Measurements from ENCODE around the gene RAD52. TPM values are rescaled to one million over a fixed set of nuclear protein-coding genes. Genes with fewer than 3 reads are reported as not detected.

The RAD52 gene
- total RNA-seq, 1 experiment from 2014 or later = 24.7 TPM

DNA sequence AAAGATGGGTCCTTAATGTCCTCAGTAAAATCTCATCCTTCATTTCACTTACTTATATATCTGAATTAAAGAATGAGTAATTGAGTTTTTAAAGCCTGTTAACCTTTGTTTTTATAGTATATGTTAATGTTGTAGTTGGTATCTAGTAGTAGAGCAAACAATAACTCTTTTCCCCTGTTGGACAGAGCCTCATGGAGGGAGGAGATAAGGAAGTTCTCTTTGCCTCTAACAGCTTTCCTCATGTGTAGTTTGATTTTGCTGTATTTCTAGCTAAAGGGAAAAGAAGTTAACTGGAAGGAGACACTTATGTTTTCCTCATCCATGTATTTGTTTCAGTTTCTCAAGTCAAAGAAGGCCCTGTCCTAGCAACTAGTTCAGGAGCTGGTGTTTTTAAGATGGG lies 55.3 kb downstream of the RAD52 start:
- H3K27ac ChIP-seq (ENCODE audit: low read depth, low read length, poor library complexity, severe bottlenecking) = no peak overlapping the region
- peaks cover 8% of the 10 kb centered on the region for H3K4me1 ChIP-seq (ENCODE audit: insufficient read depth, low read length, poor library complexity, severe bottlenecking)
- DNase-seq (ENCODE audit: low spot score) = no peak
- H3K9me3 ChIP-seq (ENCODE audit: low read depth, low read length, poor library complexity, severe bottlenecking) = no peaks in the 10 kb centered on the region
- BruUV-seq (replicated peaks) = no TSS peak
- peaks cover 59% of the 10 kb centered on the region for H3K36me3 ChIP-seq (ENCODE audit: insufficient read depth, low read length, poor library complexity, severe bottlenecking)
- ChIA-PET POLR2A (ENCODE audit: low non-redundant PET) (no interaction called here), CTCF (no interaction called here)
- no peaks in the 10 kb centered on the region for H3K27me3 ChIP-seq (replicated peaks; ENCODE audit: insufficient read depth, low read depth, low read length, poor library complexity)
- H3K4me3 ChIP-seq (ENCODE audit: low read depth, low read length, poor library complexity, severe bottlenecking) = no peak overlapping the region
- intact Hi-C loops (cut with micrococcal nuclease; ENCODE audit: unreplicated experiment) = no loop called here
- TF ChIP-seq, protein P1, sequence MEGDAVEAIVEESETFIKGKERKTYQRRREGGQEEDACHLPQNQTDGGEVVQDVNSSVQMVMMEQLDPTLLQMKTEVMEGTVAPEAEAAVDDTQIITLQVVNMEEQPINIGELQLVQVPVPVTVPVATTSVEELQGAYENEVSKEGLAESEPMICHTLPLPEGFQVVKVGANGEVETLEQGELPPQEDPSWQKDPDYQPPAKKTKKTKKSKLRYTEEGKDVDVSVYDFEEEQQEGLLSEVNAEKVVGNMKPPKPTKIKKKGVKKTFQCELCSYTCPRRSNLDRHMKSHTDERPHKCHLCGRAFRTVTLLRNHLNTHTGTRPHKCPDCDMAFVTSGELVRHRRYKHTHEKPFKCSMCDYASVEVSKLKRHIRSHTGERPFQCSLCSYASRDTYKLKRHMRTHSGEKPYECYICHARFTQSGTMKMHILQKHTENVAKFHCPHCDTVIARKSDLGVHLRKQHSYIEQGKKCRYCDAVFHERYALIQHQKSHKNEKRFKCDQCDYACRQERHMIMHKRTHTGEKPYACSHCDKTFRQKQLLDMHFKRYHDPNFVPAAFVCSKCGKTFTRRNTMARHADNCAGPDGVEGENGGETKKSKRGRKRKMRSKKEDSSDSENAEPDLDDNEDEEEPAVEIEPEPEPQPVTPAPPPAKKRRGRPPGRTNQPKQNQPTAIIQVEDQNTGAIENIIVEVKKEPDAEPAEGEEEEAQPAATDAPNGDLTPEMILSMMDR (conservative IDR thresholded peaks at IDR 0.05; ENCODE audit: low read depth, low read length) = no peak
- TF ChIP-seq EZH2 (IDR thresholded peaks at IDR 0.05; ENCODE audit: borderline replicate concordance, low read depth, low read length, poor library complexity, severe bottlenecking) = no peak

DNA sequence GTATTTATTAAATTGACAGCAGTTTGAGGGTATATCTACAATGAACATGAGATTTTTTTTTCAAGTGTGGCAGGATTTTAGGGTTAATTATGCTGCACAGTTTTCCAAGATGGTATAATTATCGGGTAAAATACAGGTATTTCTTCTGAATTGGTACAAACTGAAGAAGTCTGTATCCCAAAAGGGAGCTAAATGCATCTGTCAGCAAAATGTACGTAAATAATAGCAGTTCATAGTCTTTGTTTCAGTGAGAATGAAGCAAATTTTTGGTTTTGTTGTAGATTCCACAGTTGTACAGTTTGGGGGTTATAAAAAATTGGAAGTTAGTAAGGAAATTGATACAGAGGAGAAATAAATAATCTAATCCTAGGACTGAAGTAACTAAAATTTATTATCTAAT lies 63.3 kb downstream of the RAD52 start:
- Histone ChIP-seq H3K27me3 (replicated peaks; ENCODE audit: insufficient read depth, low read depth, low read length, poor library complexity) (no peaks in the 10 kb centered on the region), H3K4me3 (ENCODE audit: low read depth, low read length, poor library complexity, severe bottlenecking) (no peak overlapping the region), H3K4me1 (ENCODE audit: insufficient read depth, low read length, poor library complexity, severe bottlenecking) (no peaks in the 10 kb centered on the region), H3K9me3 (ENCODE audit: low read depth, low read length, poor library complexity, severe bottlenecking) (no peaks in the 10 kb centered on the region), H3K36me3 (ENCODE audit: insufficient read depth, low read length, poor library complexity, severe bottlenecking) (peaks cover 96% of the 10 kb centered on the region), H3K27ac (ENCODE audit: low read depth, low read length, poor library complexity, severe bottlenecking) (no peak overlapping the region)
- intact Hi-C loops (cut with micrococcal nuclease; ENCODE audit: unreplicated experiment) = no loop called here
- TF ChIP-seq EZH2 (IDR thresholded peaks at IDR 0.05; ENCODE audit: borderline replicate concordance, low read depth, low read length, poor library complexity, severe bottlenecking) = no peak
- TF ChIP-seq, protein P1 (conservative IDR thresholded peaks at IDR 0.05; ENCODE audit: low read depth, low read length) = no peak
- no TSS peak for BruUV-seq (replicated peaks)
- ChIA-PET CTCF (no interaction called here), POLR2A (ENCODE audit: low non-redundant PET) (no interaction called here)
- DNase-seq (ENCODE audit: low spot score) = no peak

DNA sequence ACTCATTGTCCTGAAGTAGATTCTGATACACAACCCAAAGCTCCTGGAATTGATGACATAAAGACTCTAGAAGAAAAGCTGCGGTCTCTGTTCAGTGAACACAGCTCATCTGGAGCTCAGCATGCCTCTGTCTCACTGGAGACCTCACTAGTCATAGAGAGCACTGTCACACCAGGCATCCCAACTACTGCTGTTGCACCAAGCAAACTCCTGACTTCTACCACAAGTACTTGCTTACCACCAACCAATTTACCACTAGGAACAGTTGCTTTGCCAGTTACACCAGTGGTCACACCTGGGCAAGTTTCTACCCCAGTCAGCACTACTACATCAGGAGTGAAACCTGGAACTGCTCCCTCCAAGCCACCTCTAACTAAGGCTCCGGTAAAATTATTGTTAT lies 63.8 kb downstream of the RAD52 start:
- no peak for DNase-seq (ENCODE audit: low spot score)
- Histone ChIP-seq H3K36me3 (ENCODE audit: insufficient read depth, low read length, poor library complexity, severe bottlenecking) (peaks cover 97% of the 10 kb centered on the region), H3K9me3 (ENCODE audit: low read depth, low read length, poor library complexity, severe bottlenecking) (no peaks in the 10 kb centered on the region), H3K4me1 (ENCODE audit: insufficient read depth, low read length, poor library complexity, severe bottlenecking) (no peaks in the 10 kb centered on the region), H3K27ac (ENCODE audit: low read depth, low read length, poor library complexity, severe bottlenecking) (no peak overlapping the region), H3K27me3 (replicated peaks; ENCODE audit: insufficient read depth, low read depth, low read length, poor library complexity) (no peaks in the 10 kb centered on the region), H3K4me3 (ENCODE audit: low read depth, low read length, poor library complexity, severe bottlenecking) (no peak overlapping the region)
- ChIA-PET POLR2A (ENCODE audit: low non-redundant PET) (no interaction called here), CTCF (no interaction called here)
- intact Hi-C loops (cut with micrococcal nuclease; ENCODE audit: unreplicated experiment) = no loop called here
- TF ChIP-seq, protein P1 (conservative IDR thresholded peaks at IDR 0.05; ENCODE audit: low read depth, low read length) = no peak
- no peak for TF ChIP-seq EZH2 (IDR thresholded peaks at IDR 0.05; ENCODE audit: borderline replicate concordance, low read depth, low read length, poor library complexity, severe bottlenecking)
- BruUV-seq (replicated peaks) = no TSS peak

All from A673 (cell line).